GM19397 (cell line): Measurements from ENCODE around the gene GADL1.

Source experiments
- ATAC-seq: cut with Tn5 transposase; IDR thresholded peaks from one replicate; pipeline ENCODE4 v1.9.1; 2021; ENCODE audit warnings: mild to moderate bottlenecking, moderate library complexity; ENCODE audit not compliant: unreplicated experiment

The GADL1 gene

GRCh38 chr3:30894521-30895251 lies at the start of gene GADL1:
Gene GADL1, minus strand, starts transcription at chr3:30894661. Its CDS starts 47 bp downstream, at chr3:30894614.
- no peak for ATAC-seq

- ATAC-seq = no peak
Observed at GRCh38 chr3:30944124-30944523, 49.7 kb upstream of the GADL1 start.

- no peak for ATAC-seq
Observed at GRCh38 chr3:30943206-30943605, 48.7 kb upstream of the GADL1 start.

DNA sequence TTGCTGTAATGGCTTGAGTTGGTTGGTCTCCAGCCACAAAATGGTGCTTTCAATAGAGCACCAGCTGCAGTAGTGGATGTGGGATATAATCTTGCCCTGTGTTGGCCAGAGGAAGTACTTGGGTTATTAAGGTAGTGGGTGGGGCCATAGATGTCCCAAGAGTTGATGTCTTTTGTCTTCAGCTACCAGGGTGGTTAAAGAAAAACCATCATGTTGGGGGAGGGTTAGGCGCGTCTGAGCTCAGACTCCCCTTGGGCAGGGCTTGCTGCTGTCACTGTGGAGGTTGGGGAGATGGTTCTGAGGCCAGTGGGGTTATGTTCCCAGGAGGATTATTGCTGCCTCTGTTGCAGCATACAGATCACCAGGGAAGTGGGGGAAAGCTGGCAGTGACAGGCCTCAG lies 46.9 kb upstream of the GADL1 start:
- ATAC-seq = no peak

DNA sequence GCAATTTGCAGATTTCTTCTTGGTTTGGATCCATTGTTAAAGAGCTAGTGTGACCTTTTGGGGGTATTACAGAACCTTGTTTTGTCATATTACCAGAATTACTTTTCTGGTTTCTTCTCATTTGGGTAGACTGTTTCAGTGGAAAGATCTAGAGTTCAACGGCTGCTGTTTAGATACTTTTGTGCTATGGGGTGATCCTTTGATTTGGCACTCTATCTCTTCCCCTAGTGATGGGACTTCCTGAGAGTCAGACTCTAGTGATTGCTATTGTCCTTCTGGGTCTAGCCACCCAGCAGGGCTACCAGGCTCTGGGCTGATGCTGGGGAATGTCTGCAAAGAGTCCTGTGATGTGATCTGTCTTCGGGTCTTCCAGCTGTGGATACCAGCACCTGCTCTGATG lies 46.3 kb upstream of the GADL1 start:
- no peak for ATAC-seq

GRCh38 chr3:30934208-30934550 lies 39.7 kb upstream of the GADL1 start:
- no peak for ATAC-seq

GRCh38 chr3:30933478-30934207 lies 39.2 kb upstream of the GADL1 start:
- ATAC-seq = no peak

GRCh38 chr3:30932513-30933098 lies 38.1 kb upstream of the GADL1 start:
- no peak for ATAC-seq

GRCh38 chr3:30924763-30925162 lies 30.3 kb upstream of the GADL1 start:
- no peak for ATAC-seq

DNA sequence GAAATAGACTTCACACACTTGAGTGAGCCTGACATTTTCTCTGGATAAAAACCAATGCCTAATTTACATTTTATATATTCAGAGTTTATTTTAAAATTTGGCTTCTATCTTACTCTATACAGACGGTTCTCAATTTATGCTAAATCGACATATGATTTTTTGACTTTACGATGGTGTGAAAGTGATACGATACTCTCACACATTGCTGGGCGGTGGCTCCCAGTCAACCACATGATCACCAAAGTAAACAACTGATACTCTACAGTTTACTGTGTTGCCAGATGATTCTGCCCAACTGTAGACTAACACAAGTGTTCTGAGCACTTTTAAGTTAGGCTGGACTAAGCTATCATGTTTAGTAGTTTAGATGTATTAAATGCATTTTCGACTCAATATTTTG lies 25.1 kb upstream of the GADL1 start:
- no peak for ATAC-seq

GRCh38 chr3:30918761-30919160 lies 24.3 kb upstream of the GADL1 start:
- no peak for ATAC-seq

DNA sequence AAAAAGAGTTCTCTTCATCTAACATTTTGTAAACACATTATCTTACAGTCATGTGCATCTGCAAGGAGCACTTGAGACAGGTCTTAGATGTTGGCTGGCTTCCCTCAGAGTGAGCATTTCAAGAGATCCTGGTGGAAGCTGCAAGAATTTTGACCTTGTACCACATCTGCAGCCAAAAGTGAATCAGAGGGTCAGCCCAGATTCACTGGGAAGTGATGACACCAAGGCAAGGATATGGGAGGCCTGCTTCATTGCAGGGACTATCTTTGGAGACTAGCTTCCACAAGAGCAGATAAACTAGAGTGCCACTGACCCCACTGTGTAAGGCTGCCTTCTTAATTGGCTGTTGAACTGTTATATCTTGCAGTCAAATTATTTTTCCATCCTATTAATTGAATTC lies 21.3 kb upstream of the GADL1 start:
- no peak for ATAC-seq

GRCh38 chr3:30914696-30915095 lies 20.2 kb upstream of the GADL1 start:
- ATAC-seq = no peak

DNA sequence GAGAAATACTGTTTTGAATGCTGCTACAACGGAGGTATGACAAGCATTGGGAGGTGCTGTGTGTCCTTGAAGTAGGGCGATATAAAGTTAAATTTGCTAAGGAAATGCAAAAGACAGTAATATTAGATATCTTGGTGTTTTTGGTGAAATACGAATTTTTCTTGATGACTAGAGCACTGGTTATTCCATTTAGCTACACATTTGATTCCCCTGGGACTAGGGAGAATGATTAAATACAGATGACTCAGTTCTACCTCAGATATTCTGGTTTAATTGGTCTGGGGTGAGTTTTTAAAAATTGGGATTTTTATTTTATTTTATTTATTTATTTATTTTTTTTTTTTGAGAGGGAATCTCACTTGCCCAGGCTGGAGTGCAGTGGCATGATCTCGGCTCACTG lies 18.7 kb upstream of the GADL1 start:
- no peak for ATAC-seq

DNA sequence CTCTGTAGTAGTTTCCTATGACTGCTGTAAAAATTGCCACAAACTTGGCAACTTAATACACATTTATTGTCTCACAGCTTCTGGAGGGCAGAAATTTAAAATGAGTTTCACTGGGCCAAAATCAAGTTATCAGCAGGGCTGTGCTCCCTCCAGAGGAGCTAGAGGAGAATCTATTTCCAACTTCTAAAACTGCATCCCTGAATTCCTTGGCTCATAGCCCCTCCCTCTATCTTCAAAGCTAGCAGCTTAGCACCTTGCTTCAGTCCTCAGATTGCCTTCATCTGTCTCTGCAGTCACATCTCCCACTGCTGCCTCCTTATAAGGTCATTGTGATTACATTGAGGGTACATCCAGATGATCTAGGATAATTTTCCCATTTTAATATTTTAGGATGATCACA lies 17.8 kb upstream of the GADL1 start:
- ATAC-seq = no peak

- ATAC-seq = no peak
Observed at GRCh38 chr3:30908456-30909037, 14.1 kb upstream of the GADL1 start.

GRCh38 chr3:30904996-30905395 lies 10.5 kb upstream of the GADL1 start:
- ATAC-seq = no peak

GRCh38 chr3:30895329-30895728 lies 868 bp upstream of the GADL1 start:
- no peak for ATAC-seq

GRCh38 chr3:30893678-30894325 lies 659 bp downstream of the GADL1 start:
- ATAC-seq = no peak

DNA sequence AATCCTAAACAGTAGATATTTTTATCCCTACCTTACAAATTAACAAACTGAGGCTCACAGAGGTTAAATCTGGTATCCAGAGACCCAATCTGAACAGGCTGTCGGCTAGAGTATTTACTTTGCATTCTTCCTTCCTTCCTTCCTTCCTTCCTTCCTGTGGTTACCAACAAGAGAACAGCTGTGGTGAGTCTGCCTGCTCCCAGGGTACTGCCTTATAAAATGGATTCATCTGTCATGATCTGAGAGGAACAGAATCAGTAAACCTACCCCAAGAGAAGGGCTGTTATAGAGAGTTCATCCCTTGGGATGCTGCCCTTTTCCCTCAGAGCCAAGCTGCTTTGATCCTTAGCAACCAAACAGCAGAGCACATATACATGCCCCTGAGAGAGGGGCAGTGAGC lies 3.6 kb downstream of the GADL1 start:
- no peak for ATAC-seq

GRCh38 chr3:30886888-30887287 lies 7.6 kb downstream of the GADL1 start:
- no peak for ATAC-seq
